ENCODE measurements around the gene MKRN3. TPM values are rescaled to one million over a fixed set of nuclear protein-coding genes. Genes with fewer than 3 reads are reported as not detected.

The MKRN3 gene
- total and polyA plus RNA-seq, 2 donors (not counting 3 experiments of a cell fraction or from before 2014, with no cell fraction given) = 0.18 to 0.40 TPM

- H3K27me3 ChIP-seq (ENCODE audit: control insufficient read depth in 2 of 2, insufficient read depth in 2 of 2, low read length in 2 of 2) = no peaks in the 10 kb centered on the region
- H4K20me1 ChIP-seq (replicated peaks; ENCODE audit: control insufficient read depth, extremely low read depth, insufficient read depth, low read length) = no peaks in the 10 kb centered on the region
- no peaks in the 10 kb centered on the region for H3K4me1 ChIP-seq (ENCODE audit: control insufficient read depth, extremely low read depth, insufficient read depth, low read length)
- H3K9ac ChIP-seq (replicated peaks; ENCODE audit: extremely low read depth, insufficient read depth, low read length) = no peak overlapping the region
- no peaks in the 10 kb centered on the region for H3K79me2 ChIP-seq (ENCODE audit: control insufficient read depth, insufficient read depth, low read length)
- CTCF ChIA-PET = no interaction called here
- no peaks in the 10 kb centered on the region for H3K9me3 ChIP-seq (replicated peaks; ENCODE audit: control insufficient read depth, insufficient read depth, low read length)
- dilution Hi-C loops (cut with MboI; ENCODE audit: extremely low pct_ligation_motif_present, low sequenced_read_pairs) = no loop called here
- intact Hi-C loops (cut with micrococcal nuclease) = no loop called here
- H3K9me1 ChIP-seq (replicated peaks; ENCODE audit: control insufficient read depth, extremely low read depth, insufficient read depth, low read length) = no peaks in the 10 kb centered on the region
- no peaks in the 10 kb centered on the region for H3K36me3 ChIP-seq (ENCODE audit: control insufficient read depth in 2 of 2, extremely low read depth in 1 of 2, insufficient read depth in 2 of 2, low read length in 2 of 2)
- FAIRE-seq = no peak
- no TSS peak for BruUV-seq (replicated peaks)
- POLR2A ChIA-PET = no interaction called here
- H3K4me3 ChIP-seq (replicated peaks in 1 of 3; ENCODE audit: insufficient read depth in 1 of 3, low read depth in 1 of 3, low read length in 3 of 3) = no peak overlapping the region
- no peak overlapping the region for H2AFZ ChIP-seq (ENCODE audit: low read depth, low read length)
- no peak overlapping the region for H3K27ac ChIP-seq (ENCODE audit: insufficient read depth, low read depth, low read length)
- no peak overlapping the region for H3K4me2 ChIP-seq (ENCODE audit: insufficient read depth, low read length)
- TF ChIP-seq MAX (IDR thresholded peaks at IDR 0.05; ENCODE audit: insufficient read depth, insufficient read length) = no peak
- TF ChIP-seq MYC (IDR thresholded peaks at IDR 0.05; ENCODE audit: low read depth, low read length) = no peak
- no peak for TF ChIP-seq POLR2A (IDR thresholded peaks at IDR 0.05; ENCODE audit: low read depth, low read length)
- no peak for TF ChIP-seq GATA2 (IDR thresholded peaks at IDR 0.05; ENCODE audit: insufficient read depth, insufficient read length, low read depth, low read length)
- TF ChIP-seq JUN (IDR thresholded peaks at IDR 0.05; ENCODE audit: borderline replicate concordance, insufficient read depth, insufficient read length, low read depth) = no peak
- no peak for TF ChIP-seq EZH2 (IDR thresholded peaks at IDR 0.05; ENCODE audit: borderline replicate concordance, low read depth, low read length, severe bottlenecking)
- TF ChIP-seq CTCF (IDR thresholded peaks at IDR 0.05; ENCODE audit: extremely low read depth in 1 of 2, insufficient read depth in 1 of 2, low read depth in 1 of 2, low read length in 2 of 2) = no peak
- TF ChIP-seq FOS (IDR thresholded peaks at IDR 0.05; ENCODE audit: borderline replicate concordance, insufficient read depth, low read length) = no peak
- TF ChIP-seq POLR2AphosphoS5 (IDR thresholded peaks at IDR 0.05; ENCODE audit: insufficient read depth, low read depth, low read length) = no peak
- no peak for DNase-seq (ENCODE audit: low read depth, low spot score)
Measured at GRCh38 chr15:23578521-23579150, 13.2 kb downstream of the MKRN3 start.

All from endothelial cell of umbilical vein (primary cell).